Brain microvascular endothelial cell (primary cell): ENCODE measurements around the gene HOXC11.

Experiments
- DNase-seq: peaks from one replicate; pipeline ENCODE4 v3.0.0-alpha.2; 2020
- H3K27ac ChIP-seq: fragments of 250-450 bp; sonication (Bioruptor Pico); 2 replicates; pipeline ENCODE4 v1.5.1; 2020; ENCODE audit warnings: mild to moderate bottlenecking, moderate library complexity
- H3K27me3 ChIP-seq: fragments of 250-450 bp; sonication (Bioruptor Pico); replicated peaks from 2 replicates; pipeline ENCODE4 v1.5.1; 2020; ENCODE audit warnings: mild to moderate bottlenecking
- H3K36me3 ChIP-seq: fragments of 250-450 bp; sonication (Bioruptor Pico); replicated peaks from 2 replicates; pipeline ENCODE4 v1.5.1; 2020; ENCODE audit warnings: mild to moderate bottlenecking
- H3K4me3 ChIP-seq: 2 replicates; pipeline ENCODE4 v1.5.1; 2011; ENCODE audit warnings: low read depth, mild to moderate bottlenecking, control low read depth, low read length, moderate library complexity
- in situ Hi-C: cut with HindIII; loops from 2 replicates; pipeline ENCODE4 v1.10.0; 2017; ENCODE audit warnings: low sequenced_read_pairs, low pct_ligation_motif_present
- TF ChIP-seq, protein P1 (sequence below): IDR thresholded peaks from 2 replicates; pipeline ENCODE4 v1.5.1; 2011; ENCODE audit warnings: low read depth, mild to moderate bottlenecking, moderate library complexity, low read length, control low read depth, inconsistent platforms; ENCODE audit errors: missing control alignments

Gene HOXC11

DNA sequence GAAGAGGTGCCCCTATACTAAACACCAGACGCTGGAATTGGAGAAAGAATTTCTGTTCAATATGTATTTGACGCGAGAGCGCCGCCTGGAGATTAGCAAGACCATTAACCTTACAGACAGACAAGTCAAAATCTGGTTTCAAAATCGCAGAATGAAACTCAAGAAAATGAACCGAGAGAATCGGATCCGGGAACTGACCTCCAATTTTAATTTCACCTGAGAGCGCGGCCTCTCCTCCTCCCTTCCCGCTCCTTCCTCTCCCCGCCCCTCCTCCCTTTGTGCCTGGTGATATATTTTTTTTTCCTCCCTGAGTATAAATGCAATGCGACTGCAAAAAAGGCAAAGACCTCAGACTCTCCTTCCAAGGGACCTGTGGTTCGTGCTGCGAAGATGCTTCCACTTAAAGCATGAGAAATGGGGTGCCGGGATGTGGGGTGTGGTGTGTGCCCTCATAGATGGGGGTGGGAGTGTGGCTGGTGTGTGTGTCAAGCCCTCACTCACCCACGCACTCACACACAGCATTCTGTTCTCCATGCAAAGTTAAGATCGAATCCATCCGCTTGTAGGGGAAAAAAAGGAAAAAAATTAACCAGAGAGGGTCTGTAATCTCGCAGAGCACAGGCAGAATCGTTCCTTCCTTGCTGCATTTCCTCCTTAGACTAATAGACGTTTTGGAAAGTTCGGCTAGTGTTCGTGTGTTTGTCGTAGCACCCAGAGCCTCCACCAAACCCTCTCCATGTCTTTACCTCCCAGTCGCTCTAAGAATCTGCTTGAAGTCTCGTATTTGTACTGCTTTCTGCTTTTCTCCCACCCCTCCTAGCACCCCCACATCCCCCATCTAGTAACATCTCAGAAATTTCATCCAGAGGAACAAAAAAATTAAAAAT lies 16.5 kb downstream of the HOXC11 start:
- Histone ChIP-seq H3K4me3 (no peak overlapping the region), H3K27me3 (peaks cover 92% of the 10 kb centered on the region), H3K27ac (no peak overlapping the region), H3K36me3 (no peaks in the 10 kb centered on the region)
- TF ChIP-seq, protein P1, sequence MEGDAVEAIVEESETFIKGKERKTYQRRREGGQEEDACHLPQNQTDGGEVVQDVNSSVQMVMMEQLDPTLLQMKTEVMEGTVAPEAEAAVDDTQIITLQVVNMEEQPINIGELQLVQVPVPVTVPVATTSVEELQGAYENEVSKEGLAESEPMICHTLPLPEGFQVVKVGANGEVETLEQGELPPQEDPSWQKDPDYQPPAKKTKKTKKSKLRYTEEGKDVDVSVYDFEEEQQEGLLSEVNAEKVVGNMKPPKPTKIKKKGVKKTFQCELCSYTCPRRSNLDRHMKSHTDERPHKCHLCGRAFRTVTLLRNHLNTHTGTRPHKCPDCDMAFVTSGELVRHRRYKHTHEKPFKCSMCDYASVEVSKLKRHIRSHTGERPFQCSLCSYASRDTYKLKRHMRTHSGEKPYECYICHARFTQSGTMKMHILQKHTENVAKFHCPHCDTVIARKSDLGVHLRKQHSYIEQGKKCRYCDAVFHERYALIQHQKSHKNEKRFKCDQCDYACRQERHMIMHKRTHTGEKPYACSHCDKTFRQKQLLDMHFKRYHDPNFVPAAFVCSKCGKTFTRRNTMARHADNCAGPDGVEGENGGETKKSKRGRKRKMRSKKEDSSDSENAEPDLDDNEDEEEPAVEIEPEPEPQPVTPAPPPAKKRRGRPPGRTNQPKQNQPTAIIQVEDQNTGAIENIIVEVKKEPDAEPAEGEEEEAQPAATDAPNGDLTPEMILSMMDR = peak; percentile 66
- in situ Hi-C loops = no loop called here
- DNase-seq = no peak

DNA sequence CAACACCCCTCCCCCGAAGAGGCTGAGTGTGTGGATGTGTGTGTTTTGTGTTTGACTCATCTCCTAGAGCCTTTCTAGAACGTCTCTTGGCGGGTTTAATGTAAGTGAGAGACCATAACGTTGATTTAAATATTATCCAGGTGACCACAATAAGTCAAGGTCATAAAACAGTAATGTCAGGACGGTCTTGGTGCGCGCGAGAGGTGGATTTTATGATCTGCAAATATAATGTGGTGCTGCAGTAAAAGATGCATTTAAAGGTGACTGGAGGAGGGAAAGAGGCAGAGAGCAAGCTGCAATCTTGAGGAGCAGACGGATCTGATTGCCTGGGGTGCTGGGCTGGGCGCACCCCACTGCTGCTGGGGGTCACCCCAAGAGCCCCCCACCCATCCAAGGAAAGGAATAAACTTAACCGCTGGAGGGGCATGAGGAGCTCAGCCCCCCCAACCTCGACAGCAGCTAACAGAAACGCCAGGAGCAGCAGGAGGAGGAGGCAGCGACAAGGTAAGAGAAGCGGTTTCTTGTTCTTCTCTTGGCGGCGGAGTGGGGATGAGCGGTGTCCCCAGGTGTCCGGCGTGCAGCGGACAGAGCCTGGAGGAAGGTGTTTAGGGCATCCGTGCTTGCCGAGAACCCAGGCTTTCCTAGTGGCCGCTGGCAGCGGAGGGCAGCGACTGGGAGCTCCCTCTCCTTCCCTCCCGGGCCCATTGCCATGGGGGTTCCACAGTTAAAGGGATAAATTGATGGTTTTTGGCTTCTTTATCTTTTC lies 17.6 kb downstream of the HOXC11 start:
- no peak overlapping the region for H3K4me3 ChIP-seq
- in situ Hi-C loops = no loop called here

DNA sequence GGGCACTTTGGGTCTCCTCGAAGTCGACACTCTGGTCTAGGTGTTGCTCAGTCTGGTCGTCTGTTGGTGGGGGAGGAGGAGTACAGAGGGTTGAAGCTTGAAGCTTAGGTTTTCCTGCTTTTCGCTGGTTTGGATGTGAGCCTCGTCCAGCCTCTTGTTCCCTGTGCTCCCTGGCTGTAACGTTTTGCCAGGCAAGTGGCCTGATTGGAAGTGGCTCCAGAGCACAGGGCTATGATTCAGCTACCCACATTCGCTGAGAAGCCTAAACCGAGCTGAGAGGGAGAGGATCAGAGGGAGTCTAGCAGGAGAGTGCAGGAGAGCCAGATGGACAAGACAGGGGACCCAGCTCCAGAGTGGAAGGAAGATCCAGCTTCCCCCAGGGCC lies 18.1 kb downstream of the HOXC11 start:
- in situ Hi-C loops = no loop called here
- Histone ChIP-seq H3K27ac (no peak overlapping the region), H3K36me3 (no peaks in the 10 kb centered on the region), H3K27me3 (peaks cover 98% of the 10 kb centered on the region), H3K4me3 (no peak overlapping the region)
- DNase-seq = no peak
- TF ChIP-seq, protein P1 = no peak

More for the DNA sequence above, 17.6 kb downstream of the HOXC11 start:
- TF ChIP-seq, protein P1 = no peak
- H3K27ac ChIP-seq = no peak overlapping the region
- H3K27me3 ChIP-seq = peaks cover 98% of the 10 kb centered on the region
- no peak for DNase-seq
- no peaks in the 10 kb centered on the region for H3K36me3 ChIP-seq

DNA sequence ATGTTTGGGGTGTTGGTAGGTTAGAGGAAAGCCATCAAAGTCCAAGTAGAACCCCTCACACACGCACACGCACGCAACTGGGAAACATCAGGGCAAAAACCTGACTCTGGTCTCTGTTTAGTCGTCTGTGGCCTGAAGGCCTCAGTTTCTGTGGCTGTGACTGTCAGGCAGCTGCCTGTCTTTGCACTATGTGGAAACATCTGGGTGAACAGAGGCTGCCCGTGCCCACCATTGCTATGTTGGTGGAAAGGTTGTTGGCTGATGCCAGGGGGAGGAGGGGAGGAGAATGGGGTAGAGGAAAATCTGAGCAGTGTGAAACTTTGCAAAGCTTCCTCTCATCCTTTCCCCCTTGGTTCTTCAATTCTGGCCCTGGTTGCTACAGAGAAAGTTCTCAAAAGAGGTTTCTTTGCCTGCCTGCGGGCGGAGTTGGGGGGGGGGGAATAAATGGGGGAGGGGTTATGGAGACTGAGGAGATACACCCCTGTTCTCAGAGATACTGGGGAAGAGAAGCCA lies 19.5 kb downstream of the HOXC11 start:
- no peaks in the 10 kb centered on the region for H3K36me3 ChIP-seq
- peaks cover 97% of the 10 kb centered on the region for H3K27me3 ChIP-seq
- no peak overlapping the region for H3K27ac ChIP-seq
- in situ Hi-C loops = no loop called here
- no peak overlapping the region for H3K4me3 ChIP-seq
- DNase-seq = no peak
- TF ChIP-seq, protein P1 = no peak

DNA sequence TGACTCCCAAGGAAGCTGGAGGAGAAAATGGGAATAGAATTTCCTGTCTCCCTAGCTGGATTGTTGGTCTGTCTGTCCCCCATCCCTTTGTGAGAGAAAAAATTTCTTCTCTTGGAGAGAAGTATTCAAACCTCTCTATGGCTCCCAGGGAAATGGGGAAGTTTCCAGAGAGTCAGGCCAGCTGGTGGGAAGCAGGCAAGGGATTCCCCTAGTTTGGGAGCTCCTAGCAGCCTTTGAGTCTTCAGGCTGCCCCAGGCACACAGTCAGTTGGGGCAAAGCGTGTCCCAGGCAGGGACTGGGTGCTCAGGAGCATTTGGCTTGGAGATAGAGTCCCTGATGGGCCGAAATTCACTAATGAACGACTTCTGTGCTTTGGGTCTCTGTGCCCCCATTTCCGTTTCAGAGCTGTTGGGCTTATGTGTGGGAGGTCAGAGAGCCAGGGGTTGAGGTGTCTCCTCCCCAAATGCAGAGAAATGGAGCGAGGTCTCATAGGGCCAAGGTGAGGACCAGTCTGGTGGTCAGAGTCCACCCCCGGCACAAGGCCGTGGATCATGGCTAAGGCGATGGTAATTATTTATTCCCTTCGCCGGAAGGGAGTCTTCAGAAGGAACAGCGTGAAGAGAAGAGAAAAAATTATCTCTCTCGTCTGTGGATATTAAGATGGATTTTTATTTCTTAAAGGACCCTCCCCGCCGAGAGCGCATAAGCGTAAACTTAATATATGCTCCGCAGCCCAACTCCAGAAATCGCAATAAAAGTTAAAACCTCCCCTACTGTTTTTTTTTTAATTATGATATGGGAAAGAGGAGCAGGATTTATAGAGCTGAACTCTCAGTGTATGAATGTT lies 20.5 kb downstream of the HOXC11 start:
- DNase-seq = no peak
- Histone ChIP-seq H3K27ac (no peak overlapping the region), H3K27me3 (peaks cover 97% of the 10 kb centered on the region), H3K4me3 (no peak overlapping the region), H3K36me3 (no peaks in the 10 kb centered on the region)
- in situ Hi-C loops = no loop called here
- TF ChIP-seq, protein P1 = no peak
